ENCODE results near the gene POTEJ.
"Not testable (repeated sequence)": the region's sequence is repeated elsewhere in the genome, so short reads cannot be mapped to it uniquely, and the experiment has no call there.

Gene POTEJ

DNA sequence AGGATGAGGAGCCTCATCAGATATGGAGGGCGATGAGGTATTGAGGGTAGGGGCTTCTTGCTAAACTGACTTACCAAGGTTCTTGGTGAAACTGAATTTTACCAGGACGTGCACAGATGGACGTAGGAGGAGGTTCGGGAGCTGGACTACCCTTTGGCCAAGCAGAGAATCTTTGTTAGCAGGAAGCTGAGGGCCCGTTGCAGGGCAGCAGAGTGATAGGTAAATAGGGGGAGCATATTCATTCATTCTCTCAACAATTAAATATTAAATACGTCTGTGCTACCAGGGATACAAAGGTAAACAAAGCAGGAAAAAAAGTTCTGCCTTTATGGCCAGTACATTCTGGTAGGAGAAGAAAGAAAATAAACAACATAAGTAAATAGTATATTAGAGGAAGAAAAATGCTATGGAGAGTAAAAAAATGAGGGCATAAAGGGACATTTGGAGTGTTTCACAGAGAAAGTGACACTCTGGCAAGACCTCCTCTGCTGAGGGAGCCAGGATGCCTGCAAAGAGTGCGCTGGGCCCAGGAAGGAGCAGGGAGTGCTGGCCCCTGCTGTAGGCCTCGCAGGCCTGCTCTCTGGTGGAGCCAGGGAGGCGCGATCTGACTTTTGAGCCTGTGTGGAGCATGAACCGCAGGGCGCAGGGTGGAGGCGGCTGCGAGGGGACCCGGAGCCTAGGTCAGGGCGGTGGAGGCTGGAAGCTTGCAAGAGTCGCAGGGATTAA lies 2.8 kb upstream of the POTEJ start:
- not testable (repeated sequence) for DNase-seq

DNA sequence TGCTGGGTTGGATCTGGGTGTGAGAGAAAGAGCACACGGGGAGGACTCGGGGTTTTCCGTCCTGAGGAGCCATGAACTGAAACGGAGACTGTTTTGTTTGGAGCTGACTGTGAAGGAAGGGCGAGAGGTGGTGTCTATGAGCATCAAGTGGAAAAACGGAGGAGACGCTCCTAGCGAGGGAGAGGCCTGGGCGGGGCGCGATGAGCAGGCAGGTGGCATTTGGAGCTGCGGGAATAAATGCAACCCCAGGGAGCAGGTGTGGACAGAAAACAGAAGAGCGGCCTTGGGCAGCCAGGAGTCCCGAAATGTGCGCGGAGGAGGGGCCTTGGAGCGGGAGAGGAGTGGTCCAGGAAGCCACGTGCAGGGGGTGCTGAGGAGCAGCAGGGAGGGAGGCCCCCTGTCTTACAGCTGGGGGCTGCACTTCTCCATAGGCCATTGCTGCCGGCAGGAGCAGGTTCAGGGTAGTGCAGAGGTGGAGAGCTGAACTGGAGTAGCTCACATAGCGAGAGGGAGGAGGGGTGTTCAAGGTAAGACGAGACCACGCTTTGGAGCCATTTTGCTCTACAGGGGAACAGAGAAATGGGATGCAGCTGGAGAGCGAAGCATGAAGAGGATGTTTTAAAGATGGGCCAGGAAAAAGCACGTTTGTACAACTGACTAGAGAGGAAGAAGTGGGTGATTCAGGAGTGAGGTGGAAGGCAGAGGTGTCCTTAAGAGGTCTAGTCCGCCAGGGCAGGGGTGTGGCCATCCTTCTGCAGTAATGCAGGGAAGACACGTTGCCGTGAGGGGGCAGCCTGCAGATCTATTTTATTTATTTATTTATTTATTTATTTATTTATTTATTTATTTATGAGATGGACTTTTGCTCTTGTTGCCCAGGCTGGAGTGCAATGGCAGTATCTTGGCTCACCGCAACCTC lies 2.0 kb upstream of the POTEJ start:
- not testable (repeated sequence) for DNase-seq

DNA sequence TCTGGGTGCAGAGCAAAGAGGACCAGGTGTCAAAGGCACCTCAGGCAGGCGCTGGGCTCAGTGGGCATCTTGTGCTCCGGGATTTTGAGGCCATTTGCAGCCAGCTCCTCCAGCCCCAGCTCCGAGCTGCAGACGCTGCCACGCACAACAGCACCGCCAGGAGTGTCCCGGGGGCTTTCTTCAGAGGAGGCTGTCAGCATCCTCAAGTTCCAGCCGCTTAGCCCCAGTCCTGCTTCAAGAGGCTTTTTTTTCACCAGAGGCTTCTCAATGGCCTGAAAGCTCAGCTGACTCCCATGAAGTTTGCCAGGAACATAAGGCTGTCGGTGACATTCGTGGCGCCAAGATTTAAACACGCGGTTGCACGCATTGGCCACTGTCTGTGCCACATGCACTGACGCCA lies 754 bp upstream of the POTEJ start:
- DNase-seq: not testable (repeated sequence)

DNA sequence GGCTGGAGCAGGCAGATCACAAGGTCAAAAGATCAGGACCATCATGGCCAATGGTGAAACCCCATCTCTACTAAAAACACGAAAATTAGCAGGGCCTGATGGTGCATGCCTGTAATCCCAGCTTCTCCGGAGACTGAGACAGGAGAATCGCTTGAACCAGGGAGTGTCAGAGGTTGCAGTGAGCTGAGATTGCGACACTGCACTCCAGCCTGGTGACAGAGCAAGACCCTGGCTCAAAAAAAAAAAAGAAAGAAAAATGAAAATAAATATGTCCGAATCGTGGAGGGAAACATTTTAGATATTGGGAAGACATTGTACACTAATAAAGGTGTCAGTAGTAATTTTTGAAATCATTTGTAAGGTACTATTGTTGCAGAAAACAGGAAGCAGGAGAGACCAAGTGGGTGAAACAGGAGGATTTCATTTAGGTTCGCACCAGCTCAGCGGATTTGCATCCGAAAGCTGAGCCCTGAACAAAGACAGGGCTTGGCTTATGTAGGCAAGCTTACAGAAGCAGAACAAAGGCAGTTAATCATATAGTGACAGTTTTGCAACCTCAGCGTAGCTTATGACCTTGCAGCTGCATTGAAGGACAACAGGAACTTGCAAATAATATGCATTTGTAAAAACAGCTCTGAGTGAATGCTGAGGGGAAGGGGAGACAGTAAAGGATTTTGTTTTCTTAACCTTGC lies 17.7 kb downstream of the POTEJ start:
- DNase-seq: not testable (repeated sequence)

DNA sequence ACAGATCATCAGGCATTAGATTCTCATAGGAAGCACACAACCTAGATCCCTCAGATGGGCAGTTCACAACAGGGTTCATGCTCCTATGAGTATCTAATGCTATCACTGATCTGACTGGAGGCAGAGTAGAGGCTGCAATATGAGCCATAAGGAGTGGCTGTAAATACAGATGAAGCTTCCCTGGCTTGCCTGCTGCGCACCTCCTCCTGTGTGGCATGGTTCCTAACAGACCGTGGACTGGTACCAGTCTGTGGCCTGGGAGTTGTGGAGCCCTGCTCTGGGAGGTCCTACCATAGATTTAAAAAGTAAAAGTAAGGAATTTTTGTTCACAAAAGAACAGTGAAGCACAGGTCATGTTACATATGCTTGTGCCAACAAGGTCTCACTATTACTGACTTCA lies 27.7 kb downstream of the POTEJ start:
- DNase-seq: not testable (repeated sequence)

DNA sequence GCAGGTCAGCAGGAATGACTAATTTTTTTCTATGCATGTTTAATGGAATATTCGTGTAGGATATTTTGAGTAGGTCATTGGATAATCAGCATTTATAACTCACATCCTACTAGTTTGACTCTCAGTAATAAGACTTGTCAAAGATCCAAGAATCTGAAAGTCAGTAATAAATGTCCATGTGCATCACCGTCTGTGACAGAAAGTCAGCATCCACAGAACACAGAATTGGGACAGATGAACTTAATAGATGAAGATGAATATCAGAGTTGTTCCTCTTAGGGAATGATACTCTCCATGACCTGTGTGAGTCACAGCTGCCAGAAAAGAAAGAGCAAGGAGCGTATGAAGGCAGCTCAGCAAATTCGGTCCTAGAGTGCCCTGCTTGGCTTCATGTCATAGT lies 30.4 kb downstream of the POTEJ start:
- not testable (repeated sequence) for DNase-seq

DNA sequence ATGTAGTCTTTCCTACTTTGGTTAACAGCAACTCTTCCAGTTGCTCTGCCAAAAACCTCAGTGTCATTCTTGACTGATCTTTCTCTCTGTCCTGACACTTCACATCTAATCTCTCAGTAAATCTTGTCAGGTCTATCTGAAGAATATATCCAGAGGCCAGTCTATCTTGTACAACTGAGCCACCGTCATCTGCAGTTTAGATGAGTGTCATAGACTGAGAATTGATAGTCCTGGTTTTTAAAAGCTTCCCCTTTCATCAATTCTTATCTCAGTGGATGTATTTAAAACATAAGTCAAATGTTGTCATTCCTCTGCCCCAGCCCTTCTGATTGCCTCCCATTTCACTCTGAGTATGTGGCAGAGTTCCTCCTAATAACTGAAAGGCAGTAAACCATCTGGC lies 38.0 kb downstream of the POTEJ start:
- DNase-seq: not testable (repeated sequence)

DNA sequence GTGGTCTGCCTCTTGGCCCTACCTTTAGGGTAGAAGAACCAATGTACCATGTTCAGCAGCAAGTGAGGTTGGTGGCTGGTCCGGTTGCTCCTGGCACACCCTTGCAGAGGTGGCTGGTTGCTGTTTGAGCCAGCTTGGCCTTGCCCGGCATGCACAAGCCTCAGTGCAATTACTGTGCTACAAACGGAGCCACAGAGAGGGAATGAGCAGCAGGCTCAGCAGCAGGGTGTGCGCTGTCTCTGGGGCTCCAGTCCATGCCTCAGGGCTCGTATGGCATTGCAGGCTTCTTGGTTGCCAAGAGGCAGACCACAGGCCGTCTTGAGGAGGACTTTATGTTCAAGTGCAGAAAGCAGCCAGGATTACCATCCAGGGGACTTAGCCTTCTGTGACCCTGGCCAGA lies 53.3 kb downstream of the POTEJ start:
- DNase-seq: not testable (repeated sequence)

DNA sequence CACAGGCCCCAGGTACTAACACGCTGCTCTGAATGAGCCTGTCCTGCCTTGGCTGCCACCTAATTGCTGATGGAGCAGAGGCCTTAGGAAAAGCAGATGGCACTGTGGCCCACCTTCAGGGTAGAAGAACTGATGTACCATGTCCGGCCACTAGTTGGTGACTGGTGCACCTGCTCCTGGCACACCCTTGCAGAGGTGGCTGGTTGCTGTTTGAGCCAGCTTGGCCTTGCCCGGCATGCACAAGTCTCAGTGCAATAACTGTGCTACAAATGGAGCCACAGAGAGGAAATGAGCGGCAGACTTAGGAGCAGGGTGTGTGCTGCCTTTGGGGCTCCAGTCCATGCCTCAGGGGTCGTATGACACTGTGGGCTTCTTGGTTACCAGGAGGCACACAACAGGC lies 54.4 kb downstream of the POTEJ start:
- not testable (repeated sequence) for DNase-seq

DNA sequence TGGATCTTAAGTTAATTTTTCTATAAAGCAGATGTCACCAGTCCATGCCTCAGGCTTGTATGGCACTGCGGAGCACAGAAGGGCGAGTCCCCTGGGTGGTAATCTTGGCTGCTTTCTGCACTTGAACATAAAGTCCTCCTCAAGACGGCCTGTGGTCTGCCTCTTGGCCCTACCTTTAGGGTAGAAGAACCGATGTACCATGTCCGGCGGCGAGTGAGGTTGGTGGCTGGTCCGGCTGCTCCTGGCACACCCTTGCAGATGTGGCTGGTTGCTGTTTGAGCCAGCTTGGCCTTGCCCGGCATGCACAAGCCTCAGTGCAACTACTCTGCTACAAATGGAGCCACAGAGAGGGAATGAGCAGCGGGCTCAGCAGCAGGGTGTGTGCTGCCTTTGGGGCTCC lies 56.3 kb downstream of the POTEJ start:
- DNase-seq: not testable (repeated sequence)

DNA sequence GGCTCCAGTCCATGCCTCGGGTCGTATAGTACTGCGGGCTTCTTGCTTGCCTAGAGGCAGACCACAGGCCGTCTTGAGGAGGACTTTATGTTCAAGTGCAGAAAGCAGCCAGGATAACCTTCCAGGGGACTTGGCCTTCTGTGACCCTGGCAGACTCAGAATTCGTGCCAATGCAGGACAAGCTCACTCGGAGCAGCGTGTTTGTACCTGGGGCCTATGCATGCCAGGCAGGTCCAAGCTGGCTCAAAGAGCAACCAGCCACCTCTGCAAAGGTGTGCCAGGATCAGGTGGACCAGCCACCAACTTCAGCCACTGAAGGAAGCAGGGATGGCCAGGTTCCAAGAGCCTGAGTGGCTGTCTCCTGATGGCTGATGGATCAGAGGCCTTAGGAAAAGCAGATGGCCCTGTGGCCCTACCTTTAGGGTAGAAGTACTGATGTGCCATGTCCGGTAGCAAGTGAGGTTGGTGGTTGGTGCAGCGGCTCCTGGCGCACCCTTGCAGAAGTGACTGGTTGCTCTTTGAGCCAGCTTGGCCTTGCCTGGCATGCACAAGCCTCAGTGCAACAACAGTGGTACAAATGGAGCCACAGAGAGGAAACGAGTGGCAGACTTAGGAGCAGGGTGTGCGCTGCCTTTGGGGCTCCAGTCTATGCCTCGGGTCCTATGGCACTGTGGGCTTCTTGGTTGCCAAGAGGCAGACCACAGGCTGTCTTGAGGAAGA lies 58.9 kb downstream of the POTEJ start:
- DNase-seq: not testable (repeated sequence)

DNA sequence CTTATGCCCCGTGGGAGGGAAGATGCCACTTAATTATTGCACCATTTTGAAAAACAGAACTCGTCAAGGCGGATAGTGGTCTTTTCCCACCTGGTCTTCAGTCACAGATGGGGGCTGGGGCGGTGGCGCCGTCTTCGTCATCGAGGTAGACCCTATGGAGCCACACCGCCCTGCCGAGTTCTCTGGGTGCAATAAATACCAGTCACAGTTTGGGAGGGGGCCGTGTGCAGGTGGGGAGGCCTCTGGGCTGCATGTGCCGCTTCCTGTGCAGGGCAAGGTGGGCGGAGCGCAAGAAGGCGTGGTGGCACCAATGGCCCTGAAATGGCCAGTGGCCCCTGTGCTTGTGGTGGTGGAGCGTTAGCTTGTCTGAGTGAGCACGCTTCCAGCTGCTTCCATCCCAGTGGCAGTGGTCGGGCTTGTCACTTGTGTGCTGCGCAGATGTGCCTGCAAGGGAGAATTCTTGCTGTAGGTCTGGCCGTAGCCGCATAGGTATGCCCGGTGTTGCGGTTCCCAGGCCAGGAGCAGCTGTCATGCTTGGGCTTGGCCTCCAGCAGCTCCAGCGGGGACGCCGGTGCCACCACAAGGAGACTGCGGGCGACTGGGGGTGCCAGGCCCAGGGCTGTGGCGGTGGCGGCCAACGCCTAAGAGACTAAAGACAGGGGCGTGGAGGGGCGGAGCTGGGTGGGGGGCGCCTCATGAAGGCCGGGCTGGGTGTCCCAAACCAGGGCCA lies 81.0 kb downstream of the POTEJ start:
- DNase-seq: not testable (repeated sequence)

DNA sequence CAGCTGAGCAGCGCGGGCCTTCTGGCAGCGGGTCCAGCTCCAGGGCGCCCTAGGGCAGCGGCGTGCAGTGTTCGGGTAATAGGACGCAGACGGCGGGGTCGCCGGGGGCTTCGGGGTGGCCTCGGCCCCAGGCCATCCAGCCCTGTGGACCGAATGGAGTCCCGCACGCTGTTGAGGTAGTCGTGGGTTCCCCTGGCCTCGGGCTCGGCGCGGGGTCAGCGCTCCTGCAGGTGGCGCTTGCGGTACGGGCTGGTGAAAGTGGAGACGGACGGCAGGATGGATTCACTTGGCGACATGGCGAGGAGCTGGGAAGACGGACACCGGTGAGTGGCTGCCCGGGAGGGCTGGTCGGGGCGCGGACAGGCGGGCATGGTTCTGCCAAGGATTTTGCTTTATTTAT lies 82.2 kb downstream of the POTEJ start:
- DNase-seq: not testable (repeated sequence)

DNA sequence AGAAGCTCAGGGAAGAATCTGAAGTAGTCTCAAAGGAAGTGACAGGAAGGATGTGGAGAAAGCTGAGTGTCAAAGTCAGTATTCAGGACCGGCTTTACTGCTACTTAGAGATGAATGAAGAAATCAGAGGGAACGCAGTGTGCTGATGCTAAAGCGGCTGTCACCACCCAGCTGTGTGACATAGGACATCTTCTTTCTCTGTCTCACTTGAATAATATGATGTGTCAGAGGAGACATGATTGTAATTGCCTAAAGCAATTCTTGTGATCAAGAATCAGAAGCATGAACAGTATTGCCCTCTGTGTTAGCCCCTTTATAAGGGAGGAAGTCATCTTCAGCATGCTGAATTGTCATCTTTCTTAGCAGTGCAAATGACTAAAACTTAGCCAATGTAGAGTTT lies 92.0 kb downstream of the POTEJ start:
- not testable (repeated sequence) for DNase-seq
